GM12874 (cell line): Measurements from ENCODE around the gene DTNBP1.

ENCODE experiments used
- TF ChIP-seq, protein P1 (sequence below): IDR thresholded peaks from 2 replicates; pipeline ENCODE4 v1.5.1; 2011; ENCODE audit warnings: low read depth, mild to moderate bottlenecking, control low read depth, low read length, moderate library complexity; ENCODE audit not compliant: insufficient read depth

Gene DTNBP1

DNA sequence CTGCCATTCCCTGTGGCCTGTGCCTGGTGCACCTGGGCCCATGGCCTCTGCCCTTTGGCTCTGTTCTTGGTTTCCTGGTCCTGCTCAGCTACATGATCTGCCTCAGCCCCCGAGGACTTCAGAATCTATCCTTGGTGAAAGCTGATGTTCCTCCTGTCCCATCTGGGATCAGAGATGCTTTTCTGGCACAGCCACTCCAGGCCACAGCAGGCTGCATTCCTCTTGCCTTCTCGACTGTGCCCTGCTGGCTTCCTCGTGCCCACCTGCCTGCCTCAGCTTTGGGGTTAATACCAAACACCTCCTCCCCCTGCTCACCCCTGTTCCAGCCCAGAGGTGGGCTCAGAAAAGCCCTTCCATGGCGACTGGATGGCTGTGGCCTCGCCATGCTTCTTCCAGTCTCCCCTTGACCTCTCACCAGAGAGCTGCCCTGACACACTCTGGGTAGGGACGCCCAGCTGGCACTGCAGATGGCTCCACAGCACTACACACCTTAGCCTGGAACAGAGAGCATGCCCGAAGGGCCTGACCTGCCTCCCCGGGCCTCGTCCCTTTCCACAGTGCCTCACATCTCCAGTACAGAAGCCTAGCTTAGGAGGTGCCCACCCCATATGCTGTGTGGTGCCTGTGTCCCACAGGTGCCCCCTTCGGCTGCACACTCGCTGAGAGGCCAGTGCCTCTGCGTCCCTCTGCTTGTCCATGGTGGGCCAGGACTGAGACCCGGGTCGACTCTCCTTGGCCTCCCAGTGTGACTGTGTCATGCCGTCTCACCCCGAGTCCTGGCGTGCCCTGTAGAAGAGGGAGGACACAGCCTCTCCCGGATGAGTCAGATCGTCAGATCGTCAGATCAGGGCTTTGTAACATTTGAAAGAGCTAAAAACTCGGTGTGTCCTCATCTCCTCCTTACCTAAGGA, 148.8 kb downstream of the DTNBP1 start:
- TF ChIP-seq, protein P1, sequence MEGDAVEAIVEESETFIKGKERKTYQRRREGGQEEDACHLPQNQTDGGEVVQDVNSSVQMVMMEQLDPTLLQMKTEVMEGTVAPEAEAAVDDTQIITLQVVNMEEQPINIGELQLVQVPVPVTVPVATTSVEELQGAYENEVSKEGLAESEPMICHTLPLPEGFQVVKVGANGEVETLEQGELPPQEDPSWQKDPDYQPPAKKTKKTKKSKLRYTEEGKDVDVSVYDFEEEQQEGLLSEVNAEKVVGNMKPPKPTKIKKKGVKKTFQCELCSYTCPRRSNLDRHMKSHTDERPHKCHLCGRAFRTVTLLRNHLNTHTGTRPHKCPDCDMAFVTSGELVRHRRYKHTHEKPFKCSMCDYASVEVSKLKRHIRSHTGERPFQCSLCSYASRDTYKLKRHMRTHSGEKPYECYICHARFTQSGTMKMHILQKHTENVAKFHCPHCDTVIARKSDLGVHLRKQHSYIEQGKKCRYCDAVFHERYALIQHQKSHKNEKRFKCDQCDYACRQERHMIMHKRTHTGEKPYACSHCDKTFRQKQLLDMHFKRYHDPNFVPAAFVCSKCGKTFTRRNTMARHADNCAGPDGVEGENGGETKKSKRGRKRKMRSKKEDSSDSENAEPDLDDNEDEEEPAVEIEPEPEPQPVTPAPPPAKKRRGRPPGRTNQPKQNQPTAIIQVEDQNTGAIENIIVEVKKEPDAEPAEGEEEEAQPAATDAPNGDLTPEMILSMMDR: no peak

DNA sequence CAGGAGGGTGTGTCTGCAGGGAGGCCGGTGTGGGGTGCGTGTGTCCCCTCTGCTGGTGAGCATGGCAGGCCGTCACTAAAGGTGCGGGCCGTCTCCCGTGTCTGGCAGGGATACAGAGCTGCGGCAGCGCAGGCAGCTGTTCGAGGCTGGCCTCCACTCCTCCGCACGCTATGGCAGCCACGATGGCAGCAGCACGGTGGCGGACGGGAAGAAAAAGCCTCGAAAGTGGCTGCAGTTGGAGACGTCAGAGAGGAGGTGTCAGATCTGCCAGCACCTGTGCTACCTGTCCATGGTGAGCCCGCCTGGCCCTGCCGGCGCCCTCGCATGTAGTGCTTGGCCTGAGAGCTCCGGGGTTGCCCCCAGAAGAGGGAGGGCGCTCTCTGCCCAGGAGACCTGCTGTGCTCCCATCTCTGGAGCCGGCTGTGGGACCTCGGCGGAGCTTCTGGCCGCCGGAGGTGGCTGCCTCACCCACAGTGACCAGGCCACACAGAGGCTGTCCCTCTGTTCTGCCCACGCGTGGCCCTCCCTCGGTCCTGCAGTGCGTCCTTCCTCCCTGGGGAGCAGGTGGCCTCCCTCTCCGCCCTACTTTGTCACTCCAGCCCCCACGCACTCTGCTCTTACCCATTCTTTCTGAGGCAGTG, 149.6 kb downstream of the DTNBP1 start:
- TF ChIP-seq, protein P1: no peak

DNA sequence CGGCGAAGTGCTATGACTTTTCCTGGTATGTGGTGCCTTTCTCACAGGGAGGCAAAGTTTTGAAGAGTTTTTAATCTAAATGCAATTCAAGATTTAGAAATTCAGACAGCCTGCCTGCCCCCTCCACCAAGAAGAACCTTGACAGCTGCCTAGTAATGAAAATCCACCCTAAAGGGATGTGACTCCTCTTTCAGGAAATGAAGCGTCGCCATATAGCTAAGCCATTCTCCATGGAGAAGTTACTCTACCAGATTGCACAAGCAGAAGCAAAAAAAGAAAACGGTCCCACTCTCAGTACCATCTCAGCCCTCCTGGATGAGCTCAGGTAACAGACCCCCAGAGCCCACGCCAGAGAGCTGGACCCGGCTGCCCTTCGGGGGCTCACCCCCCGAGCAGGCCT, 150.1 kb downstream of the DTNBP1 start:
- TF ChIP-seq, protein P1: no peak

DNA sequence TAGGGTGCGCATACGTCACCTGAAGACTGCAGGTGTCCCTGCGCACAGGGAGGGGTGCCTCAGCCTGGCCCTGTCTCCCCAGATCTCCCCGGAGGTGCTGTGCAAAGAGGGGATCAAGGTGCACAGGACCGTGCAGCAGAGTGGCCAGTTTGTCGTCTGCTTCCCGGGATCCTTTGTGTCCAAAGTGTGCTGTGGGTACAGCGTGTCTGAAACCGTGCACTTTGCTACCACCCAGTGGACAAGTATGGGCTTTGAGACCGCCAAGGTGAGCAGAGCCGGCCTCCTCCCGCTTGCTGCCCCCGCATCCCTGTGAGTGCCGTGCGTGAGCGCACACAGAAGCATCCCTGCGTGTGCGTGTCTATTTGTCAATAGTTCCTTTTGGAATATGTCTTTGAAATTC, 150.7 kb downstream of the DTNBP1 start:
- TF ChIP-seq, protein P1: no peak

DNA sequence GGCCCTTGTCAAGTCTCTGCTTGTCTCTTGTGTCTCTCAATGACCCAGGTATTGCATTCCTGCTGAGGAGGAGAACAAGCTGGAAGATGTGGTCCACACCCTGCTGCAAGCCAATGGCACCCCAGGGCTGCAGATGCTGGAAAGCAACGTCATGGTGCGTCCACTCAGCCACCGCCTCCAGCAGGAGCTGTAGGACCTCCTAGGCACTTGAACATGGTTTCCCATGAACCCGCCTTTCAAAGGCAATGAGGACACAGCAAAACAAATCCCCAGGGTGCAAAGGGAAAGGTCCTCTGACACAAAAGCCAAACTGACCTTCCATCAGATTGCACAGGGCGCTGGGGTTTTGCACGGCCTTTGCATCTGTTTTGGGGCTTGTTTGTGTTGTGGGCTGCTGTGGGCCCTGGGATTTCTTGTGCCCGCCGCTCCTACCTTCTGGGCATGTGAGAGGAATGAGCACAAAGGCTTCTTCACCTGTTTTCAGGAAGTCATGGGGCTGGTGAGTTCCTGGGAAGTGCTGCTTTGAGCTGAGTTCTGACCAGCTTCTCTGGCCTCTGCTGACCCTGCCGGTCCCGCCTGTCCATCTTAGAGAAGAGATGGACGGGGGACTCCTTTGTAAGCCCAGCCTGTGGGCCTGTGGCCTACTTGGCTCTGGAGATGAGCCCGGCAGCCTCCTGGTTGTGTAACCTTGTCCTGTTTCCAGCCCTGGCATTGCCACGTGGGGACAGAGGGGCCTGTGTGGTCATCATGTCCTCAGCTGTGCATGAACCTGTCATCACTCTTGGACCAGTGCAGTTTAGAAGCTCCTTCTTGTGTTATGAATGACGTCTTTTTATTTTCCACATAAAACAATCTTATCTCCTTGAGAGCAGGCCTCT, 151.3 kb downstream of the DTNBP1 start:
- TF ChIP-seq, protein P1: no peak

DNA sequence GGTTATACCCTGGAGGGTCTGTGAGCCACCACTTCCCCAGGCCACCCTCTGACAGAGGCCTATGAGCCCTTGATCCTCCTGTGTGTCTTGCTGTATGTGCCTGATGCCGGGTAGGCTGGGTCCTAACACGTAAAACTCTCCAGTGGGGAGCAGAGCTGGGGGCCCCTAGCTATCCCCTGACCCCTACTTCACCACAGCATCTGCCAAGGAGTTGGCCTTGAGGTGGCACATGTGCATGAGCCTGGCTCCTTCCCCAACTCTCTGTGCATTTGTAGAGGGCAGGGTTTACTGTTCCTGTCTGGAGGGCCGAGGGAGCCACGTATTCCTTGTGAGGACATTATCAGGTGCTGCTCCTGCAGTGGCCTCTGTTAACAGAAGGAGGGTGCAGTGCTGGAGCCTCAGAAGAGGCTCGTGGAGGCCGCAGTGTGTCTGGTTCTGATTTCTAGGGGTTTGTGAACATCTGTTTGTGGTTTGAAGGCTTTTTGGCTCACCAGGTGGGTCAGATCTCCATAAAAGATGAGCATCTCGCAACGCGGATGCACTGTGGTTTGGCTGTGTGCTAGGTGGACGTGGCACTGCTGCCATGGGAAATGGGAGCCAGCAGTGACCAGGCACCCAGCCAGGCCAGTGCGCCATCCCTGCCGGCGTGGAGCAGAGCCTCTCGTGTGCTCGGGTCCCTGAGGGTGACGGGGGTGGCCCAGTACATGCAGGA, 152.1 kb downstream of the DTNBP1 start:
- TF ChIP-seq, protein P1: no peak

DNA sequence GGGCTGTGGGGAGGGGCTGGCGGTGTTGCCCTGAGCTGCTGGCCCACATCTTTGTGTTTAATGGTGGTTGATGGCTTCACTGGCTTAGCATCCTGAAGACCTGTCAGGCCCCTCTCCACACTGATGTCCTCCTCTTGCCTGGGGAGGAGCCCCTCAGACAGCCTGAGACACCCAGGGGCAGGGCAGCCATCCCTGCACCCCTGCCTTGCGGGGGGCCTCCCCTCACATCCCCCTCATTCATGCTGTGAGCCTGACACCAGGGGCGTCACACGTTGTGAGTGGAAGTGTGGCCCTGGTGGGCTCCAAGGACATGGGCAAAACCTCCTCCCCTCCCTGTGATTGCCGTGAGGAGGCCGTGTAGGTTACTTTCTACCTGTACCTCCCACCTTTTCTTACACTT, 152.7 kb downstream of the DTNBP1 start:
- TF ChIP-seq, protein P1: no peak
